ENCODE measurements around the gene LRP1B.

DNA sequence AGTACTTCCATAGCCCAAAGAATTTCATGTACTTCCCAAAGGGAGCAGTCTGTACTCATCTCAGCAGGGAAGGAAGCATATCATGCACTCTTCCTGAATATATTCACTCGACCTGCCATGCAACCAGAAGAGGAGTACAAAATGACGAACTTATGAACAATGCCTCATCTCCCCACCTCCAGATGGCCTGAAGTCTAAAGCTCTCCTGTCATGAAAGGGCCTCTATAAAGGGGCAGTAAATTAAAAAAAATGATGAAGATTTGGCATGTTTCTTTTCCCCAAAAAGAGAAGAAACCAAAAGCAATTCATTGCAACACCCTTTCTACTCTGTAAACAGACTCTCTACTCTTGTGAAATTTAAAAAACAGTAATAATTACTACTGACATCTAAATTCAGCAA, 1601.1 kb downstream of the LRP1B start:
- TF ChIP-seq, protein P1, sequence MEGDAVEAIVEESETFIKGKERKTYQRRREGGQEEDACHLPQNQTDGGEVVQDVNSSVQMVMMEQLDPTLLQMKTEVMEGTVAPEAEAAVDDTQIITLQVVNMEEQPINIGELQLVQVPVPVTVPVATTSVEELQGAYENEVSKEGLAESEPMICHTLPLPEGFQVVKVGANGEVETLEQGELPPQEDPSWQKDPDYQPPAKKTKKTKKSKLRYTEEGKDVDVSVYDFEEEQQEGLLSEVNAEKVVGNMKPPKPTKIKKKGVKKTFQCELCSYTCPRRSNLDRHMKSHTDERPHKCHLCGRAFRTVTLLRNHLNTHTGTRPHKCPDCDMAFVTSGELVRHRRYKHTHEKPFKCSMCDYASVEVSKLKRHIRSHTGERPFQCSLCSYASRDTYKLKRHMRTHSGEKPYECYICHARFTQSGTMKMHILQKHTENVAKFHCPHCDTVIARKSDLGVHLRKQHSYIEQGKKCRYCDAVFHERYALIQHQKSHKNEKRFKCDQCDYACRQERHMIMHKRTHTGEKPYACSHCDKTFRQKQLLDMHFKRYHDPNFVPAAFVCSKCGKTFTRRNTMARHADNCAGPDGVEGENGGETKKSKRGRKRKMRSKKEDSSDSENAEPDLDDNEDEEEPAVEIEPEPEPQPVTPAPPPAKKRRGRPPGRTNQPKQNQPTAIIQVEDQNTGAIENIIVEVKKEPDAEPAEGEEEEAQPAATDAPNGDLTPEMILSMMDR (IDR thresholded peaks at IDR 0.05) = no peak
- no peak for TF ChIP-seq ZFX (IDR thresholded peaks at IDR 0.05; ENCODE audit: borderline replicate concordance)
